Neural cell (in vitro differentiated cells): ENCODE results near the gene OXSR1.
"Not testable (repeated sequence)": the region's sequence is repeated elsewhere in the genome, so short reads cannot be mapped to it uniquely, and the experiment has no call there.

Experiments
- EZH2 ChIP-seq: fragments of 200-600, 300-800 bp; shearing (Covaris generic), sonication (generic); IDR thresholded peaks from 2 replicates; pipeline ENCODE4 v1.6.1; 2014; ENCODE audit warnings: antibody characterized with exemption, low read length, borderline replicate concordance, mild to moderate bottlenecking; ENCODE audit not compliant: insufficient read depth, poor library complexity, severe bottlenecking
- POLR2AphosphoS5 ChIP-seq: IDR thresholded peaks from 2 replicates; pipeline ENCODE4 v1.6.1; 2012
- TAF1 ChIP-seq: IDR thresholded peaks from 2 replicates; pipeline ENCODE4 v1.6.1; 2012; ENCODE audit warnings: low read depth
- TF ChIP-seq, protein P1 (sequence below): fragments of 450-650 bp; IDR thresholded peaks from 2 replicates; pipeline ENCODE4 v1.5.1; 2014; ENCODE audit warnings: antibody characterized with exemption, mild to moderate bottlenecking, moderate library complexity; ENCODE audit not compliant: poor library complexity, severe bottlenecking

DNA sequence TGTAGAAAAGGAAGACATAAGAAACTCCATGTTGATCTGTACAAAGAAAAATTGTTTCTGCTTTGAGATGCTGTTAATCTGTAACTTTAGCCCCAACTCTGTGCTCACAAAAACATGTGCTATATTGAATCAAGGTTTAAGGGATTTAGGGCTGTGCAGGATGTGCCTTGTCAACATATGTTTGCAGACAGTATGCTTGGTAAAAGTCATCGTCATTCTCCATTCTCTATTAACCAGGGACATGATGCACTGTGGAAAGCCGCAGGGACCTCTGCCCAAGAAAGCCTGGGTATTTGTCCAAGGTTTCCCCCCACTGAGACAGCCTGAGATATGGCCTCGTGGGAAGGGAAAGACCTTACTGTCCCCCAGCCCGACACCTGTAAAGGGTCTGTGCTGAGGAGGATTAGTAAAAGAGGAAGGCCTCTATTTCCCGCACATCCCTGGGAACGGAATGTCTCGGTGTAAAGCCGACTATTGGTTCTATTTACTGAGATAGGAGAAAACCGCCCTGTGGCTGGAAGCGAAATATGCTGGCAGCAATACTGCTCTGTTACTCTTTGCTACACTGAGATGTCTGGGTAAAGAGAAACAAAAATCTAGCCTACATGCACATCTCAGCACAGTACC, 30.7 kb upstream of the OXSR1 start:
- TF ChIP-seq, protein P1, sequence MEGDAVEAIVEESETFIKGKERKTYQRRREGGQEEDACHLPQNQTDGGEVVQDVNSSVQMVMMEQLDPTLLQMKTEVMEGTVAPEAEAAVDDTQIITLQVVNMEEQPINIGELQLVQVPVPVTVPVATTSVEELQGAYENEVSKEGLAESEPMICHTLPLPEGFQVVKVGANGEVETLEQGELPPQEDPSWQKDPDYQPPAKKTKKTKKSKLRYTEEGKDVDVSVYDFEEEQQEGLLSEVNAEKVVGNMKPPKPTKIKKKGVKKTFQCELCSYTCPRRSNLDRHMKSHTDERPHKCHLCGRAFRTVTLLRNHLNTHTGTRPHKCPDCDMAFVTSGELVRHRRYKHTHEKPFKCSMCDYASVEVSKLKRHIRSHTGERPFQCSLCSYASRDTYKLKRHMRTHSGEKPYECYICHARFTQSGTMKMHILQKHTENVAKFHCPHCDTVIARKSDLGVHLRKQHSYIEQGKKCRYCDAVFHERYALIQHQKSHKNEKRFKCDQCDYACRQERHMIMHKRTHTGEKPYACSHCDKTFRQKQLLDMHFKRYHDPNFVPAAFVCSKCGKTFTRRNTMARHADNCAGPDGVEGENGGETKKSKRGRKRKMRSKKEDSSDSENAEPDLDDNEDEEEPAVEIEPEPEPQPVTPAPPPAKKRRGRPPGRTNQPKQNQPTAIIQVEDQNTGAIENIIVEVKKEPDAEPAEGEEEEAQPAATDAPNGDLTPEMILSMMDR: not testable (repeated sequence)
- not testable (repeated sequence) for TF ChIP-seq TAF1, POLR2AphosphoS5, EZH2
